ENCODE measurements around the gene KCNS1.
A peak's percentile ranks its signal among the peaks of the same experiment; 100 is the strongest.
"Not testable (repeated sequence)": the region's sequence is repeated elsewhere in the genome, so short reads cannot be mapped to it uniquely, and the experiment has no call there.

Gene KCNS1, protein sequence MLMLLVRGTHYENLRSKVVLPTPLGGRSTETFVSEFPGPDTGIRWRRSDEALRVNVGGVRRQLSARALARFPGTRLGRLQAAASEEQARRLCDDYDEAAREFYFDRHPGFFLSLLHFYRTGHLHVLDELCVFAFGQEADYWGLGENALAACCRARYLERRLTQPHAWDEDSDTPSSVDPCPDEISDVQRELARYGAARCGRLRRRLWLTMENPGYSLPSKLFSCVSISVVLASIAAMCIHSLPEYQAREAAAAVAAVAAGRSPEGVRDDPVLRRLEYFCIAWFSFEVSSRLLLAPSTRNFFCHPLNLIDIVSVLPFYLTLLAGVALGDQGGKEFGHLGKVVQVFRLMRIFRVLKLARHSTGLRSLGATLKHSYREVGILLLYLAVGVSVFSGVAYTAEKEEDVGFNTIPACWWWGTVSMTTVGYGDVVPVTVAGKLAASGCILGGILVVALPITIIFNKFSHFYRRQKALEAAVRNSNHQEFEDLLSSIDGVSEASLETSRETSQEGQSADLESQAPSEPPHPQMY

GRCh38 chr20:45100563-45101245, at the start of gene KCNS1:
TSS of gene KCNS1 (minus strand) at chr20:45101127. CDS start at chr20:45099236, 1,891 bp downstream.
- no peak for DNase-seq

DNA sequence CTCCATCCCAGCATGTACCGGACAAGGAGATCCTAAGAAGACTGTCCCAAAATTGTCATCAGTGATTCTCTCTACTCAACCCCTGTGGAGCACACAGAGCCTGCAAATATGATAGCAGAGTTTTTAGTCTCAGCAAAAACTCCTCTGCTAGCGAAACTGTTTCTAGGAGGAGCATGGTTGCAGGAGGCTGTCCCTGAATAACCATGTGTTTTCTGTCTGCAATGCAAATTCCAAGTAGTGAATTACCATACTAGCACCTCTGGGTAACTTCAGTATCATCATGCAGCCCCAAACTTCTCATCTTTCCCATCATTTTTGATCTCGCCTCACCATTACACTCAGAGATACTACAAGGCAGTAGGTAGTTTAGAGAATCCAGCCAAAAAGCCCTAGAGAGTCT, 48.1 kb upstream of the KCNS1 start:
- no peak for DNase-seq

- no peak for DNase-seq
These were observed 39.9 kb upstream of the KCNS1 start for GRCh38 chr20:45140836-45141235.

GRCh38 chr20:45139733-45140375, 38.9 kb upstream of the KCNS1 start:
- DNase-seq: not testable (repeated sequence)

DNA sequence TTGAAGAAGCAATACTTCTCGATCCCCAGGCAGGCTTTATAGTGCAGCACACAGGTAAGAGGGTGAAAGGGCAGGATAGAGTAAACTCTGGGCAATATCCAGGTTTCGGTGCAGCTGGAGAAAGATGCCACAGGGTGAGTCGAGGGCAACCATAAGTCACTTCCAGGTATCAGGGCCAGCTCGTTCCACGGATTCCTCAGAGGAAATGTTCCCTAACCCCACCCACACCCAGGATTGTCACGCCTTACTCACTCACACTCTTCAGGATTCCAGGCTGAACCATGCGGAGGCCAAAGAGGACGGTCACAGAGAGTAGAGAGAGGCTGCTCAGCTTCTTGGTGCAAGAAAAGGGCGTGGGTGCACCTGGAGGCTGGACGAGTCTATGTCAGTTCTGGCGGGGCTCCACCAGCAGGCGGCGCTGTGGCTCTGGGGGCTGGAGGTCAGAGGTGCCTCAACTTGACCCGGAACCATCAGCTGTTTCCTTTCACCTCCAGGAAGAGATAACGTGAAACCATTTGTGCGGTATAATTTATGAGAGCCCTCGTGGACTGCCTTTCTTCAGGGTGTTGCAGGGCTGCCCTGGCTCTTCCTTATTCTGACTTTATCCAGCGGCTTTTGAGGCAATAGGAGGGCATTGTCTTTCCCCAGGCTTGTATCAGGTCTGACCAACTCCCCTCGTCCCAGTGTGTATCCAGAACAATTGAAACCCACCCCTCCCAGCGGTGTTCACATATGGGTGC, 37.8 kb upstream of the KCNS1 start:
- DNase-seq: peak in 3 of 6 experiments; percentile 2 to 6 (median 3)

GRCh38 chr20:45136911-45137310, 36.0 kb upstream of the KCNS1 start:
- DNase-seq: no peak

DNA sequence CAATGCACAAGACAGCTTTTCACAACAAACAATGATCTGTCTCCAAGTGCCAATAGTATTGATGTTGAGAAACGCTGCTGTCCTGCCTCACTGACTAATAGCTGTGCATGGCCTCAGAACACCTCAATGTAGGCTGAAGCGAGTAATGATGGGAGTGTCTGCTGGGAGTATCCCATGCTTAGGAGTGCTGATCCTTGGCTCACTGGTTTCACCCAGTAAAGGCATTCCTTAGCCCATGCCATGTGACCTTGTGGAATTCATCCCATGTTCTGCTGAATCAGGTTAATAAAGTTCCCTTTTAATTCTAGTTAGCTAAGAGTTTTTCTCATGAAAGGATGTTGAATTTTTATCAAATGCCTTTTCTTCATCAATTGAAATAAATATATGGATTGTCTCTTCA, 27.2 kb upstream of the KCNS1 start:
- no peak for DNase-seq

DNA sequence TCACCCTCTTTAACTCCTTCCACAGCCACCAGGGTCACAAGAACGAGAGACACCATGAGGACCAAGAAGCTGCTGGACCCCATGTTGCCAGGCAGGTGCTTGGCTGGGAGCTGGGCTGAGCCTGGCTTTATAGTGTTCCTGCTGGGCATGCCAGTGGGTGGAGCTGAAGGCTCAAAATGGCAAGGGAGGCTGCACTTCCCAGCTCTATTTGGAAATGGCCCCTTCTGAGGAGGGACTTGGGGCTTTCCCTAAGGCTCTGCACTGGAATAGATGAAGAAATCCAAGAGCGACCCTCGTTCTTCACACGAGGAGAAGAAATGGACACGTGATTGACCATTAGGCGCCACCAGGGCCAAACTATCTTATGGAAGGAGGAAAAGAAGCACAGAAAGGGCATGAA, 23.4 kb upstream of the KCNS1 start, which contains the start of gene WFDC12:
TSS of gene WFDC12 (minus strand) at position 101 of the 400 bp plus-strand sequence. CDS start at position 83, 18 bp downstream.
- DNase-seq: no peak

DNA sequence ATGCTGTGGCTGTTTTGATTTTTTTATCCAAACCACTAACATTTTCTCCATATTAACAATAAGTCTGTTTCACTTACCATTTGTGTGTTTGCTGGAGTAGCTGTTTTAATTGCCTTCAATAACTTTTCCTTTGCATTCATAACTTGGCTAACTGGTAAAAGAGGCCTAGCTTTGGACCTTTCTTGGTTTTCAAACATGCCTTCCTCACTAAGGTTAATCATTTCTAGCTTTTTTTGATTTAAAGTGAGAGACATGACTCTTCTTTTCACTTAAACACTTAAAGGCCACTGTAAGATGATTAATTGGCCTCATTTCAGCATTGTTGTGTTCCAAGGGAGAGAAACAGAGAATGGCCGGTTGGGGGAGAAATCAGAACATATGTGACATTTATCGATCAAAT, 20.5 kb upstream of the KCNS1 start:
- no peak for DNase-seq

DNA sequence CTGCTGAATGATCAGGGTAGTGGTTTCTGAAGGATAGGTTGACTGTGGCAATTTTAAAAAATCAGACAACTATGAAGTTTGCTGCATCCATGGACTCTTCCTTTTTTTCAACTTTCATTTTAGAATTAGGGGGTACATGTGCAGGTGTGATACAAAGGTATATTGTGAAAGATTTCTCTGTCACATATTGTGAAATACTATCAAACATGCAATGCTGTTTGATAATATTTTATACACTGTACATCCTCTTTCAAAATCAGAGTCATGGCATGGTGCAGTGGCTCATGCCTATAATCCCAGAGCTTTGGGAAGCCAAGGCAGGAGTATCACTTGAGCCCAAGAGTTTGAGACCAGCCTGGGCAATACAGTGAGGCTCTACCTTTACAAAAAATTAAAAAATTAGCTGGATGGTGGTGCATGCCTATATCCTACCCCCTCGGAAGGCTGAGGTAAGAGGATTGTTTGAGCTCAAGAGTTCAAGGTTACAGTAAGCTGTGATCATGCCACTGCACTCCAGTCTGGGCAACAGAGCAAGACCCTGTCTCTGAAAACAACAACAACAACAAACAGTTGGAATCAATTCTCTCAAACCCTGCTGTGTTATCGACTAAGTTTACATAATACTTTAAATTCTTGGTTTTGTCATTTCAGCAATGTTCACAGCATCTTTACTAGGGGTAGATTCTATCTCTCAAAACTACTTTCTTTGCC, 18.8 kb upstream of the KCNS1 start:
- no peak for DNase-seq

GRCh38 chr20:45118028-45118427, 17.1 kb upstream of the KCNS1 start:
- DNase-seq: no peak

GRCh38 chr20:45117581-45117980, 16.7 kb upstream of the KCNS1 start:
- DNase-seq: no peak

DNA sequence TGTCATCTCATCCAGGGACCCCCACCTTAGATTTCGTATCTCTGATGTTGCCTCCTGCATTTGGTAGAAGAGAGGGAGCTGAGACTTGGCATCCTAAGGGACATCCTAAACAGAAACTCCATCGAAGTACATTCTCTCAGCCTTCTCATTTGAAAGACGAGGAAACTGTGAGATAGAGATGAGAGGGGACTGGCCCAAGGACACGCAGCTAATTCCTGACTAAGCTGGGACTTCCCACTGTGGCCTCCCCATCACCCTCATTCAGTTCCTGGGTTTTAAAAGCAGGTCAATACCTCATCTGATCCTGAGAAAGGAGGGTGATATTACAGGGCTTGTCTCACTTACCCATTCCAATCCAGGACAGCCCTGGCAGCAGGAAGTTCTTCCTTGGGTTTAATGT, 14.9 kb upstream of the KCNS1 start:
- no peak for DNase-seq

DNA sequence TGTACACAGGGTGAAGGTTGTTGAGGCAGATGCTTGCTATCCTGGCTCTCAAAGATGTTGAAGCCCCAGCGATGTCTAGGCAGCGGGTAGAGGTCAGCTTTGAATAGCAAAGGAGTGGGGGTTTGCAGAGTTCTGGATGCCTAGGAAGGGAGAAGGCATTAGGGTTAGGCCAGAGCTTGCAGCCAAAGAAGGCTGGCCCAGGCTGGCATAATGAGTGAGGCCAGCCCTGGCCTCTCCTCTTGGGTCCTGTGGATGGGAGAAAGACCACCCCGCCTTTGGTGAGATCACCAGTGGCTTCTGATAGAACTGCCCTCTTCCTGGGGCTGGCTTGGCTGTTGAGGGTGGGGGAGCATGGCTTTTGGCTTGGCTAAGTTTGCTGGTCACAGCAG, 14.5 kb upstream of the KCNS1 start:
- DNase-seq: no peak

GRCh38 chr20:45114465-45115385, 13.8 kb upstream of the KCNS1 start, which contains the start of gene WFDC5:
TSS of gene WFDC5 (minus strand) at chr20:45115174. CDS start at chr20:45115083, 91 bp downstream.
- no peak for DNase-seq

GRCh38 chr20:45113865-45114264, 12.9 kb upstream of the KCNS1 start:
- no peak for DNase-seq

DNA sequence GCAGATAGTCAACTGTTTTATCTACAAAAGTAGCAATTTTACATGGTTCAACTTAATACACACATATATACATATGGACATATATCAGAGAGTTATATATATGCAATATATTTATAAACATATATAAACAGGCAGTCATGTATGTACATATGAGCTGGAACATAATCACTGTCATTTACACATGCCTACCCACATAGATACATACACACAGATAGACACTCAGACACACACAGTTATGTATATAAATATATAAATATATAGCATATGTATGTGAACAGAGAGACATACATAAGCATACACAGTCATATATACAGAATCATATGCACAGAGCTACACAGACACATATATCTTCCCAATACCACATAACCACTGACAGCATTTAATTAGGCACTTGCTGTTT, 11.8 kb upstream of the KCNS1 start:
- DNase-seq: no peak

DNA sequence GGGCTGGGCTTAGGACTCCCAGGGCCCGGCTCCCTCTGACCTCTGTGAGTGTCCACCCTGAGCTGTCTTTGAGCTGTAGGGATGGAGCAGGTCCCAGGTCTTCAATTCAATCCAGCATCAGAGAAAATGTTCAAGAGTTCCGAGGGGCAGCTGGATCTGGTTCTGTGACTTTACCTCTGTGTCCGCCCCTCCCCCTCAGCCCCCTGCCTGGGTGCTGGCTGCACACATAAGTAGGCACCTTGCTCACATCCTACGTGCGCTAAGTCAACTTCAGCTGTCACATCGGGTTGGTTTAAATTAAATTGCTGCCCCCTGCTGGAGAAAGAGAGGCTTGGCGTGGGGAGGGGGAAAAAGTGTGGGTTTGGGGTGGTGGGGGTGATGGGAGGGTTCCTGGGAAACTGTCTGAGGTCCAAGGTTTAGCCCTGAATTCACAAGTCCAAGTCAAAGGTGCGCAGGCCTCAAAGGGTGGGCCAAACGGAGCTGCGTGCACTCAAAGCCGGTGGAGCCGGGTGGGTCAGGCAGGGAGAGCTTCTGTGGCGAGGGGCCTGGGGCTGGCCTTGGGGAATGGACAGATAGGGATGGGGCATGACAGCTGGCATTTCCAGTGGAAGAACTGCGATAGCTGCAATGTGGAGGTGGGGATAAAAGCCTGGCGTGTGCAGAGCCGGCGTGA, 11.0 kb upstream of the KCNS1 start:
- DNase-seq: peak in 1 of 6 experiments; percentile 12

- no peak for DNase-seq
These were observed 10.4 kb upstream of the KCNS1 start for GRCh38 chr20:45111285-45111684.

- DNase-seq: no peak
These were observed 9.4 kb upstream of the KCNS1 start for GRCh38 chr20:45110301-45110700.
